Heart left ventricle (tissue), 16 donors: Measurements from ENCODE around the gene DCLK1. TPM values are rescaled to one million over a fixed set of nuclear protein-coding genes. Genes with fewer than 3 reads are reported as not detected.
A peak's percentile ranks its signal among the peaks of the same experiment; 100 is the strongest.

ENCODE experiments used
- ATAC-seq, 4 donors: fragments of 200-7000 bp; cut with Tn5 transposase; one replicate each; pipeline ENCODE4 v1.9.1; 2020 to 2022; ENCODE audit warnings: moderate library complexity in 4 of 4, mild to moderate bottlenecking in 3 of 4, moderate number of reproducible peaks in 1 of 4
- DNase-seq, 5 donors: peaks; one replicate each; pipeline ENCODE4 v3.0.0-alpha.2; 2020
- H3K27ac ChIP-seq, 12 donors: fragments of 200-600 bp; sonication (generic) in 4 of 12; one replicate each; pipeline versions ENCODE4 v1.5.0 to v1.8.0; 2016 to 2022; ENCODE audit warnings: mild to moderate bottlenecking in 2 of 12
- H3K27me3 ChIP-seq, 9 donors: fragments of 200-600 bp; sonication (generic) in 2 of 9; one replicate each; pipeline versions ENCODE4 v1.5.1 to v1.8.0; 2016 to 2022; ENCODE audit warnings: mild to moderate bottlenecking in 3 of 9
- H3K36me3 ChIP-seq, 9 donors: fragments of 200-600 bp; sonication (generic) in 2 of 9; one replicate each; pipeline versions ENCODE4 v1.5.0 to v1.8.0; 2018 to 2022; ENCODE audit warnings: mild to moderate bottlenecking in 2 of 9
- H3K4me1 ChIP-seq, 12 donors: fragments of 200-600 bp; sonication (generic) in 4 of 12; one replicate each; pipeline versions ENCODE4 v1.5.0 to v1.8.0; 2016 to 2022; ENCODE audit warnings: mild to moderate bottlenecking in 3 of 12
- H3K4me3 ChIP-seq, 12 donors: fragments of 200-600 bp; sonication (generic) in 4 of 12; one replicate each; pipeline versions ENCODE4 v1.5.0 to v1.8.0; 2017 to 2022; ENCODE audit warnings: mild to moderate bottlenecking in 9 of 12, moderate library complexity in 4 of 12
- H3K9me3 ChIP-seq, 12 donors: fragments of 200-600 bp; sonication (generic) in 4 of 12; one replicate each; pipeline versions ENCODE4 v1.5.0 to v1.8.0; 2016 to 2022; ENCODE audit warnings: mild to moderate bottlenecking in 1 of 12
- POLR2A ChIP-seq, 2 donors: fragments of 450-650 bp; IDR thresholded peaks; one replicate each; pipeline ENCODE4 v1.6.1; 2017; ENCODE audit warnings: antibody characterized with exemption in 2 of 2, mild to moderate bottlenecking in 2 of 2, moderate library complexity in 2 of 2
- WGBS, 4 donors: extraction: QIAGEN DNeasy Blood & Tissue Kit in 2 of 4; methylation state at CpG; one replicate each; pipeline versions ENCODE4 v1.1.5 to v1.1.7; 2013 to 2018; 5-methylcytosine and 5-hydroxymethylcytosine counted together
- intact Hi-C, 10 donors: fragments of 100-400 bp; cut with DNase I; formaldehyde crosslinking; loops; one replicate each; pipeline versions ENCODE4 v1.11.1 to v1.14.2; 2022
- polyA plus RNA-seq, 2 donors: library from polyadenylated mRNA; stranded (reverse); fragments of 200-250 nt; gene quantifications; one replicate each; pipeline ENCODE4 v1.2.3, GENCODE V29; 2013
- total RNA-seq, 9 donors: library from RNA; depleted of rRNA in 2 of 9; stranded (reverse); fragments of >200 nt in 2 of 9; fragmentation: NEBNext Ultra II Directional in 3 of 9; extraction: Animal tissue kit (Norgen Biotek cat#: 25700) in 3 of 9; gene quantifications; one replicate each; pipeline versions ENCODE4 v1.1.0 to v1.2.4, GENCODE V29; 2016 to 2023
- TF ChIP-seq, protein P1 (sequence below), 12 donors: fragments of 200-600 bp; sonication (generic) in 4 of 12; IDR thresholded peaks; one replicate each; pipeline versions ENCODE4 v1.5.0 to v1.8.0; 2018 to 2022; ENCODE audit warnings: antibody characterized with exemption in 12 of 12, mild to moderate bottlenecking in 5 of 12
- donor health status: ischemic (EF 13 %, LVEDD 7.1; RV severe dilation, severe dysfunction).
- donor health status: healthy with polysubstance abuse.
- donor health status: DM: no; HTN: yes; CAD: no.
- donor health status: DM: no; HTN: no; CAD: no.
- donor health status: ischemic (EF 25% LVEDD 6.9; RV normal size, moderate dysfunction).
- donor health status: ischemic (EF 25% LVEDD 5.7; RV mildly dilated, moderate dysfunction).
- donor health status: healthy.
- donor health status: DM: yes; HTN: yes; CAD: no.
- donor health status: ischemic (EF 35%, LVEDD 5.7; RV mildly dilated, moderate dysfunction).
- donor health status: nonischemic (EF 11% LVEDD 7.7; RV severe dilation, severe dysfunction).
- donor health status: DM: yes; HTN: yes; CAD: no.
- donor health status: PGD.
- donor health status: ischemic (EF 29% LVEDD 5.4; RV normal size, mild dysfunction).
- donor health status: nonischemic (EF 23%, LVEDD 6.1; RV moderate dilation, normal function).

Gene DCLK1
- total and polyA plus RNA-seq, 11 donors = 3.4 to 15.9 (median 11.2) TPM

DNA sequence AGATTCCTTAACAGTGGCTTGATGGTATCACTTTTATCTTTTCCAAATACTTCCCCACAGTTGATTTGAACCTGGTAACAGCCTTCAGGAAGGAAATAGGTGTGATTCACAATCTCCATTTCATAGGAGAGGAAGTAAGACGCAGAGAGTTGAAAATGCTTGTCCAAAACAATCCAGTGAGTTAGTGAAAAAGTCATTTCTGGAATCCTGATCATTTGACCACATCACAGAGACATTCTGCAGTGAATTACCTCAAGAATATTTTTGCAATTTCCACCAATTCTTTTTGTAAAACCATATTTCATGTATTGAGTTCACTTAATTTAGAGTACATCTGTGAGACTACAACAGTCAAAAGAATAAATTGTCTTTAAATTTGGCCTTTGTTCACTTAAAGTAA is 292.8 kb downstream of the DCLK1 start:
- intact Hi-C loops = no loop called here
- no peaks in the 10 kb centered on the region for H3K9me3 ChIP-seq
- no peak for TF ChIP-seq POLR2A (IDR thresholded peaks at IDR 0.05)
- TF ChIP-seq, protein P1, sequence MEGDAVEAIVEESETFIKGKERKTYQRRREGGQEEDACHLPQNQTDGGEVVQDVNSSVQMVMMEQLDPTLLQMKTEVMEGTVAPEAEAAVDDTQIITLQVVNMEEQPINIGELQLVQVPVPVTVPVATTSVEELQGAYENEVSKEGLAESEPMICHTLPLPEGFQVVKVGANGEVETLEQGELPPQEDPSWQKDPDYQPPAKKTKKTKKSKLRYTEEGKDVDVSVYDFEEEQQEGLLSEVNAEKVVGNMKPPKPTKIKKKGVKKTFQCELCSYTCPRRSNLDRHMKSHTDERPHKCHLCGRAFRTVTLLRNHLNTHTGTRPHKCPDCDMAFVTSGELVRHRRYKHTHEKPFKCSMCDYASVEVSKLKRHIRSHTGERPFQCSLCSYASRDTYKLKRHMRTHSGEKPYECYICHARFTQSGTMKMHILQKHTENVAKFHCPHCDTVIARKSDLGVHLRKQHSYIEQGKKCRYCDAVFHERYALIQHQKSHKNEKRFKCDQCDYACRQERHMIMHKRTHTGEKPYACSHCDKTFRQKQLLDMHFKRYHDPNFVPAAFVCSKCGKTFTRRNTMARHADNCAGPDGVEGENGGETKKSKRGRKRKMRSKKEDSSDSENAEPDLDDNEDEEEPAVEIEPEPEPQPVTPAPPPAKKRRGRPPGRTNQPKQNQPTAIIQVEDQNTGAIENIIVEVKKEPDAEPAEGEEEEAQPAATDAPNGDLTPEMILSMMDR (IDR thresholded peaks at IDR 0.05) = no peak
- 51 to 67% (median 54%) methylated on average over 1 of the region's 1 CpG for WGBS, 4 donors
- peaks cover 0 to 26% (median 2%) of the 10 kb centered on the region in 12 donors for H3K4me1 ChIP-seq
- H3K27me3 ChIP-seq = no peaks in the 10 kb centered on the region
- H3K4me3 ChIP-seq = no peak overlapping the region
- H3K27ac ChIP-seq = peak overlapping the region; percentile 16 to 84 (median 64)
- DNase-seq (no peak), ATAC-seq (peak in 2 of 4 donors; percentile 30 to 69)
- no peaks in the 10 kb centered on the region for H3K36me3 ChIP-seq

DNA sequence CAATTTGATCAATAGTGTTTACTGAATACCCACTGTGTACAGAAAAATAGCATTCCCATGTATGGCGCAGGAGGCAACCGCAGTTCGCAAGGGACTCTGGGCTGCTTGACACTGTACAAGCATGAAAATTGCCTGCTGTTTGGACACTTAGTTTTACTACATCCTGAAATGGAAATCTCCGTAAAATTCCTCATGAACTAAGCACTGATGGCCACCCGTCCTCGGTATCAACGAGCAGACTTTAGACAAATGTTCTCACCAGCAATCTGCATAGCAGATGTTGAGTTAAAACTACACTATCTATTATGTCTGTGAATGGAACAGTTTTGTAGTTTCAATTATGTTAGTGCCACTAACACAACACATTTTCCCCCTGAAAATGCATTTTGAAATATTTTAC is 294.7 kb downstream of the DCLK1 start:
- Histone ChIP-seq H3K27me3 (no peaks in the 10 kb centered on the region), H3K9me3 (no peaks in the 10 kb centered on the region), H3K27ac (peak overlapping the region in 1 of 12 donors; percentile 11), H3K36me3 (no peaks in the 10 kb centered on the region), H3K4me3 (no peak overlapping the region), H3K4me1 (peaks cover 0 to 25% (median 2%) of the 10 kb centered on the region in 12 donors)
- DNase-seq (no peak), ATAC-seq (no peak)
- TF ChIP-seq, protein P1 (IDR thresholded peaks at IDR 0.05) = no peak
- no peak for TF ChIP-seq POLR2A (IDR thresholded peaks at IDR 0.05)
- WGBS, 4 donors = 88 to 93% (median 92%) methylated on average over 7 of the region's 7 CpGs
- intact Hi-C loops = no loop called here

DNA sequence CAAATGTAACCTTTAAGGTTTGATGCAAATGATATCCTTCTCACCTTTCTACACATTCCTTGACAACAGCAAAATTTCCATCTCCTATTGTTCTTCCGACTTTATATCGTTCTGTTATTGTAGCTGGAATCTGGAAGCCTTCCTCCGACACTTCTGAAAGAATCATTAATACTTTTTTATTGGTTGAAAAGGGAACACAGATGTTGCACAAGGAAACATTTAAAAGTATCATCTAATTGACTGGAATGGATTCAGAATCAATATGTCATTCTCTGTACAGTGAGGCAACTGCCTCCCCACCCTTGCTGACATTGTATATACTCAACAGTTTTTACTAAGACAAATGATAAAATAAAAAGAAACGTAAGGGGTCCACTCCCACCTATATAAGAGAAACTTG is 295.2 kb downstream of the DCLK1 start:
- Histone ChIP-seq H3K27me3 (no peaks in the 10 kb centered on the region), H3K27ac (peak overlapping the region in 1 of 12 donors; percentile 11), H3K9me3 (no peaks in the 10 kb centered on the region), H3K4me3 (no peak overlapping the region), H3K36me3 (no peaks in the 10 kb centered on the region), H3K4me1 (peaks cover 0 to 21% (median 1%) of the 10 kb centered on the region in 12 donors)
- TF ChIP-seq, protein P1 (IDR thresholded peaks at IDR 0.05) = no peak
- no peak for TF ChIP-seq POLR2A (IDR thresholded peaks at IDR 0.05)
- 76 to 86% (median 82%) methylated on average over 4 of the region's 4 CpGs for WGBS, 4 donors
- intact Hi-C loops = no loop called here
- DNase-seq (no peak), ATAC-seq (no peak)

DNA sequence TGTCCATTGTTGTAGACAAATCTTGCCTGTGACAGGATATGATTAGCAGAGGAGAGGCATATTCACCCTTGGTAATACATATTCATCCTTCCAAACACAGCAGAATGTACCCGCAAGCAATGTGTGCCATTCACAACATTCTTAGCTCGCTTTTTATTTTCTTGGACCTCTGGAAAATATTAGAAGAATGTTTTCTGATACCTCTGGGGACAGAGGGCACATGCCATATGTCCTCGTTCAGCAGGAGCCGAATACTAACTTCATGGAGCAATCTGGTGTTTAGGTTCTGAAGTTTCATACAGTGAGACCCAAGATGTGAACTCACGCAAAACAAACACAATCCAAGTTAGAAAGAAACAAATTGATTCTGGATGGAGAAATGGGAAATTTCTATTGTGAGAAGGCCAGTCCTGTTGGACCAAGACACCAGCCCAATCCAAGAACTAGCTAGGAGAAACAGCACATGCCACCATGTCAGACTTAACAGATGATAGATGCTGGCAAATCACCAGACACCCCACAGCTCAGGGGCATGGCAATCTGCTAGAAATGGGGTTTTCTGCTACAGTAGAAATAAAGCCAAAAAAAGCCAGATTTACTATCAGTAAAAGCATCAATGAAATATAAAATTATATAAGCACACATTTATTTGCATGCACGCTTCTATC is 297.4 kb downstream of the DCLK1 start:
- H3K4me3 ChIP-seq = no peak overlapping the region
- H3K27me3 ChIP-seq = no peaks in the 10 kb centered on the region
- ATAC-seq (no peak), DNase-seq (no peak)
- H3K9me3 ChIP-seq = no peaks in the 10 kb centered on the region
- H3K36me3 ChIP-seq = no peaks in the 10 kb centered on the region
- intact Hi-C loops = no loop called here
- H3K4me1 ChIP-seq = peaks cover 0 to 4% (median 0%) of the 10 kb centered on the region in 12 donors
- H3K27ac ChIP-seq = no peak overlapping the region
- TF ChIP-seq, protein P1 (IDR thresholded peaks at IDR 0.05) = no peak
- TF ChIP-seq POLR2A (IDR thresholded peaks at IDR 0.05) = no peak
- 90 to 94% (median 94%) methylated on average over 6 of the region's 6 CpGs for WGBS, 4 donors
